ENCODE results near the gene CNTN4. TPM values are rescaled to one million over a fixed set of nuclear protein-coding genes. Genes with fewer than 3 reads are reported as not detected.

CNTN4 gene
- total RNA-seq (1 to 10 TPM; 2.8 to 3.8 TPM), polyA plus RNA-seq (1 to 10 TPM; 1.2 to 2.3 TPM)

DNA sequence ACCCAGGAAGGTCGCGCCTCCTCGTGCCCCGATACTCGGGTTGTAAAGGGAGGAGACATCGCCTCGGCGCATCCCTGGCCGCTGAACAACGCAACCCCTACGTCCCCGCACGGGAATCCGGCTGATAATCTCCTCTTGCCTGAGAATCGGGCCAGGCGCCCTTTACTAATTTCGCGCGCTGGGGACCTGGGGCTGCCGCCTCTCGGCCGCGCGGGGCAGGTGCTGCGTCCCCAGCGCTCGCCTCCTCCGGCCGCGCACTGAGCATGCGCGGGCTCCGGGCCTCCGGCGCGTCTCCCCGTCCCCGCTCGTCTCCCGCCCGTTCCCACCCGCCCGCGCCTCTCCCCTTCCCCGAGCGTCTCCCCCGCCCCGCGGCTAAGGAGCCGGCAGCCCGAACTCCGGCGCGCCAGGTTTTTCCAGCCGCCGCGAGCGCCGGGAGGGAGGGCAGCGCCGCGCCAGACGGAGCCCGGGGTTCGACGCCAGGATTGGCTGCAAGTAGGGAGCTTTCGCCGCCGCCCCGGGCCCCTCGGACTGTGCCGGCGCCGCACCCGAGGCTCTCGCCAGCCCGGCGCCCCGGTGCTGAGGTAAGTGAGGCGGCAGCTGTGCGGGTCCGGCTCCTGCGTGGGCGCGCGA lies at the start of gene CNTN4:
CNTN4 (plus strand) TSS at position 469 of the 630 bp plus-strand sequence.
- H3K27ac ChIP-seq (ENCODE audit: low read depth in 1 of 2, low read length in 2 of 2): peak within 1 kb of the TSS in 1 of 2 donors; percentile 35
- no peaks in the 10 kb centered on the region for H3K9me3 ChIP-seq (ENCODE audit: control insufficient read depth in 4 of 4, low read length in 3 of 4)
- H3K4me1 ChIP-seq (ENCODE audit: control insufficient read depth in 4 of 4, insufficient read depth in 4 of 4, low read length in 3 of 4): peaks cover 0 to 9% (median 6%) of the 10 kb centered on the region in 4 donors
- H3K36me3 ChIP-seq (ENCODE audit: control insufficient read depth in 4 of 4, insufficient read depth in 3 of 4, low read depth in 1 of 4, low read length in 3 of 4): no peaks in the 10 kb centered on the region
- H3K9ac ChIP-seq (ENCODE audit: low read depth in 1 of 2, low read length in 2 of 2): no peak within 1 kb of the TSS
- peak within 1 kb of the TSS in 2 of 3 donors; percentile 21 to 53 for H3K4me3 ChIP-seq (ENCODE audit: low read depth in 1 of 3, low read length in 3 of 3)
- WGBS: 3% methylated on average over 86 of the region's 86 CpGs
- H3K27me3 ChIP-seq (ENCODE audit: control insufficient read depth in 4 of 4, insufficient read depth in 4 of 4, low read length in 3 of 4): peaks cover 2 to 9% (median 4%) of the 10 kb centered on the region in 4 donors
- TF ChIP-seq FOXA1 (IDR thresholded peaks at IDR 0.05) (no peak), HNF4G (IDR thresholded peaks at IDR 0.05) (no peak), TAF1 (conservative IDR thresholded peaks at IDR 0.05) (no peak), GABPA (IDR thresholded peaks at IDR 0.05 in 1 of 2, conservative IDR thresholded peaks at IDR 0.05 in 1 of 2) (no peak), EGR1 (IDR thresholded peaks at IDR 0.05; ENCODE audit: low read depth in 2 of 2) (no peak), SP1 (IDR thresholded peaks at IDR 0.05) (no peak), NR2F2 (IDR thresholded peaks at IDR 0.05) (no peak), YY1 (IDR thresholded peaks at IDR 0.05) (no peak), FOXA2 (IDR thresholded peaks at IDR 0.05) (no peak), RXRA (IDR thresholded peaks at IDR 0.05) (no peak)
- TF ChIP-seq, protein P1, sequence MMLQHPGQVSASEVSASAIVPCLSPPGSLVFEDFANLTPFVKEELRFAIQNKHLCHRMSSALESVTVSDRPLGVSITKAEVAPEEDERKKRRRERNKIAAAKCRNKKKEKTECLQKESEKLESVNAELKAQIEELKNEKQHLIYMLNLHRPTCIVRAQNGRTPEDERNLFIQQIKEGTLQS (IDR thresholded peaks at IDR 0.05): no peak
- TF ChIP-seq, protein P2, sequence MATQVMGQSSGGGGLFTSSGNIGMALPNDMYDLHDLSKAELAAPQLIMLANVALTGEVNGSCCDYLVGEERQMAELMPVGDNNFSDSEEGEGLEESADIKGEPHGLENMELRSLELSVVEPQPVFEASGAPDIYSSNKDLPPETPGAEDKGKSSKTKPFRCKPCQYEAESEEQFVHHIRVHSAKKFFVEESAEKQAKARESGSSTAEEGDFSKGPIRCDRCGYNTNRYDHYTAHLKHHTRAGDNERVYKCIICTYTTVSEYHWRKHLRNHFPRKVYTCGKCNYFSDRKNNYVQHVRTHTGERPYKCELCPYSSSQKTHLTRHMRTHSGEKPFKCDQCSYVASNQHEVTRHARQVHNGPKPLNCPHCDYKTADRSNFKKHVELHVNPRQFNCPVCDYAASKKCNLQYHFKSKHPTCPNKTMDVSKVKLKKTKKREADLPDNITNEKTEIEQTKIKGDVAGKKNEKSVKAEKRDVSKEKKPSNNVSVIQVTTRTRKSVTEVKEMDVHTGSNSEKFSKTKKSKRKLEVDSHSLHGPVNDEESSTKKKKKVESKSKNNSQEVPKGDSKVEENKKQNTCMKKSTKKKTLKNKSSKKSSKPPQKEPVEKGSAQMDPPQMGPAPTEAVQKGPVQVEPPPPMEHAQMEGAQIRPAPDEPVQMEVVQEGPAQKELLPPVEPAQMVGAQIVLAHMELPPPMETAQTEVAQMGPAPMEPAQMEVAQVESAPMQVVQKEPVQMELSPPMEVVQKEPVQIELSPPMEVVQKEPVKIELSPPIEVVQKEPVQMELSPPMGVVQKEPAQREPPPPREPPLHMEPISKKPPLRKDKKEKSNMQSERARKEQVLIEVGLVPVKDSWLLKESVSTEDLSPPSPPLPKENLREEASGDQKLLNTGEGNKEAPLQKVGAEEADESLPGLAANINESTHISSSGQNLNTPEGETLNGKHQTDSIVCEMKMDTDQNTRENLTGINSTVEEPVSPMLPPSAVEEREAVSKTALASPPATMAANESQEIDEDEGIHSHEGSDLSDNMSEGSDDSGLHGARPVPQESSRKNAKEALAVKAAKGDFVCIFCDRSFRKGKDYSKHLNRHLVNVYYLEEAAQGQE (IDR thresholded peaks at IDR 0.05): no peak
- TF ChIP-seq, protein P3, sequence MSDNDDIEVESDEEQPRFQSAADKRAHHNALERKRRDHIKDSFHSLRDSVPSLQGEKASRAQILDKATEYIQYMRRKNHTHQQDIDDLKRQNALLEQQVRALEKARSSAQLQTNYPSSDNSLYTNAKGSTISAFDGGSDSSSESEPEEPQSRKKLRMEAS (IDR thresholded peaks at IDR 0.05): no peak
- TF ChIP-seq, protein P4, sequence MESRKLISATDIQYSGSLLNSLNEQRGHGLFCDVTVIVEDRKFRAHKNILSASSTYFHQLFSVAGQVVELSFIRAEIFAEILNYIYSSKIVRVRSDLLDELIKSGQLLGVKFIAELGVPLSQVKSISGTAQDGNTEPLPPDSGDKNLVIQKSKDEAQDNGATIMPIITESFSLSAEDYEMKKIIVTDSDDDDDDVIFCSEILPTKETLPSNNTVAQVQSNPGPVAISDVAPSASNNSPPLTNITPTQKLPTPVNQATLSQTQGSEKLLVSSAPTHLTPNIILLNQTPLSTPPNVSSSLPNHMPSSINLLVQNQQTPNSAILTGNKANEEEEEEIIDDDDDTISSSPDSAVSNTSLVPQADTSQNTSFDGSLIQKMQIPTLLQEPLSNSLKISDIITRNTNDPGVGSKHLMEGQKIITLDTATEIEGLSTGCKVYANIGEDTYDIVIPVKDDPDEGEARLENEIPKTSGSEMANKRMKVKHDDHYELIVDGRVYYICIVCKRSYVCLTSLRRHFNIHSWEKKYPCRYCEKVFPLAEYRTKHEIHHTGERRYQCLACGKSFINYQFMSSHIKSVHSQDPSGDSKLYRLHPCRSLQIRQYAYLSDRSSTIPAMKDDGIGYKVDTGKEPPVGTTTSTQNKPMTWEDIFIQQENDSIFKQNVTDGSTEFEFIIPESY (IDR thresholded peaks at IDR 0.05): no peak
- DNase-seq (ENCODE audit: low spot score): peak; percentile 37

DNA sequence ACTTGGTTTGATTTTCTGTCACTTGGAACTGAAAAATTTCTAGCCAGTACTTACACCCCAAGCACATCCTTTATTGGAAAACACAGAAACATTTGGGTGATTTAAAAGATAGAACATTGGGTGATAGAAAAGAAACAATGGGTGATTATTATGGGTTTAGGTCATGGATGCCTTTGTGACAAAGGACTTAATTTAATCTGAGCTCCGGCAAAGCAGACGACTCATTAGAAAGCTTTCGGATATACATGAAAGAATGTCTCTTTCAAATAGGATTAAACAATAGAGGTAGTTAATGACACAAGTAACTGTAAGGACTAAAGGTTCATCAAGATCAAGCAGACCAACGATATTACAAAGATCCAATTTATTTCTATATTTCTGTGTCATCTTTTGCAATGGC lies 37.3 kb upstream of the CNTN4 start:
- TF ChIP-seq HNF4G (IDR thresholded peaks at IDR 0.05): no peak
- no peak for TF ChIP-seq JUND (IDR thresholded peaks at IDR 0.05)
- TF ChIP-seq NR2F2 (IDR thresholded peaks at IDR 0.05): no peak
- TF ChIP-seq, protein P1 (IDR thresholded peaks at IDR 0.05): no peak
- no peak for TF ChIP-seq GABPA (IDR thresholded peaks at IDR 0.05 in 1 of 2, conservative IDR thresholded peaks at IDR 0.05 in 1 of 2)
- no peak for TF ChIP-seq RXRA (IDR thresholded peaks at IDR 0.05)
- TF ChIP-seq RAD21 (IDR thresholded peaks at IDR 0.05): no peak
- no peaks in the 10 kb centered on the region for H3K9me3 ChIP-seq (ENCODE audit: control insufficient read depth in 4 of 4, low read length in 3 of 4)
- WGBS: 83% methylated on average over 4 of the region's 4 CpGs
- no peak for DNase-seq (ENCODE audit: low spot score)
- H3K4me3 ChIP-seq (ENCODE audit: low read depth in 1 of 3, low read length in 3 of 3): no peak overlapping the region
- no peaks in the 10 kb centered on the region for H3K36me3 ChIP-seq (ENCODE audit: control insufficient read depth in 4 of 4, insufficient read depth in 3 of 4, low read depth in 1 of 4, low read length in 3 of 4)
- no peaks in the 10 kb centered on the region for H3K4me1 ChIP-seq (ENCODE audit: control insufficient read depth in 4 of 4, insufficient read depth in 4 of 4, low read length in 3 of 4)
- no peaks in the 10 kb centered on the region for H3K27me3 ChIP-seq (ENCODE audit: control insufficient read depth in 4 of 4, insufficient read depth in 4 of 4, low read length in 3 of 4)
- no peak overlapping the region for H3K9ac ChIP-seq (ENCODE audit: low read depth in 1 of 2, low read length in 2 of 2)
- H3K27ac ChIP-seq (ENCODE audit: low read depth in 1 of 2, low read length in 2 of 2): no peak overlapping the region

Measured in liver (tissue), 9 donors.